Glomerular visceral epithelial cell (primary cell): ENCODE measurements around the gene TUBAL3.

Experiments
- DNase-seq: peaks from one replicate; pipeline ENCODE4 v3.0.0-alpha.2; 2016; ENCODE audit errors: extremely low spot score

TUBAL3 gene

DNA sequence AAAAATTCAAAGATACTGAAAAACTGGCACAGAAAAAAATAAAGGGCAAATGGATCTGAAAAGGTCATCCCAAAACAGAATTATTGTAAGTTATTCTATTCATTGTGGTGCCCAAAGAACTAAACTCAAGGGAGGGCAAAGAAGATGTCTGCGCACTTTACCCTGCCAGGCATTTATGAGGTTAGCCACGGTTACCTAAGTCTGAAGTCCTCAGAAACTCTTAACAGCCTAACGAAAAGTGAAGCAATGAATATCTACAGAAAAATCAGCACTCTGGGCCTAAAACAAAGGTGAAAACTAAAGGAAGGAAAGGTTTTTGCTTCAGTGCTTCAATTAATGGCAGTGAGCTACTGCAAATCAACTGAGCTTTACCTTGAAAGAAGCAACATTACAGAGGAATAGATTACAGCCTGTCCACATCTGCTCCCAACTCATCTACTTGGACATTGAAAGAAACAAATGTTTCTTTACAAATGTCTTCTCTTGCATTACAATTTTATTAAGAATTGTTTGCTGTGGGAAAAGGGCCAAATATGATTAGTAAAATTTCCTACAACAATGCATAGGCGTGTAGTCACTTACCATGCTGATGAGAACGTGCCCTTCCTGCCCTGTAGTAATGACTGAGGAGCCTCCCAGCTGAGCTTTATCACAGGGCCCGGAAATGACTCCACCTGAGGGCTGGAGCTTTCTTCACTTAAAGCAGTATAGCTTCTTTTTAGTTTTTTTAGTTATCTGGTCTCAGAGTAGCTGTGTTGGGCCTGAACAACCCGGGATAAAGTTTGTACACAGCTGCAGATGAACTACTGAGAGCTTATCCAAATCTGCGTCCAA is at the start of gene TUBAL3:
TUBAL3 (minus strand) TSS at position 621 of the 834 bp plus-strand sequence; CDS start at position 585, 36 bp downstream.
- peak; percentile 32 for DNase-seq

DNA sequence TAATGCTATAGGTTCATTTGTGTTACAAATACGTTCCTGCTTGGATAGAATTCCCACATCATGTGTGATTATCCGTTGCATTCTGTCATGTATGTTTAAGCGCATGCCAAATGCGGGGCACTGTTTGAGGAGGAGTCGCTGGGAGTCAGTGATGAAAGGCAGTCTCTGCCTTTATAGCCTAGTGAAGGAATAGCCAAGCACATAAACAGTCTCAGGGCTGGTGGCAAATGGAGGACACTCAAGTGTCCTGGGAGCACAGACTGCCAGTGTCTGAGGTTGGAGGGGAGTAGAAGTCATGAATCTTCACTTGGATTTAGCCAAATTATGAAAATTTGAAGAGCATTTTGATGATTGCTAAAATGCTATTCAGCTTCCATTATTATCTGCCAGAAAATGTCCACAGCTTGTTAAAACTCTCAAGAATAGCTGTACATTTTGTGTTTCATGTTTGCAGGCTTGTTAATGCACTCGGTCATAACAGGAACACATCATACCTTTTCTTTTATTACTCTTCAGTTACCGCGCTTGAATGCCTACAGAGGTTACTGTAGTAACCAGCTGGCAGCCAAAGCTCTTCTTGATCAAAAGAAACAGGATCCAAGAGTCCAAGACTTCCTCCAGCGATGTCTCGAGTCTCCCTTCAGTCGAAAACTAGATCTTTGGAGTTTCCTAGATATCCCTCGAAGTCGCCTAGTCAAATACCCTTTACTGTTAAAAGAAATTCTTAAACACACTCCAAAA is 49.3 kb upstream of the TUBAL3 start:
- no peak for DNase-seq

DNA sequence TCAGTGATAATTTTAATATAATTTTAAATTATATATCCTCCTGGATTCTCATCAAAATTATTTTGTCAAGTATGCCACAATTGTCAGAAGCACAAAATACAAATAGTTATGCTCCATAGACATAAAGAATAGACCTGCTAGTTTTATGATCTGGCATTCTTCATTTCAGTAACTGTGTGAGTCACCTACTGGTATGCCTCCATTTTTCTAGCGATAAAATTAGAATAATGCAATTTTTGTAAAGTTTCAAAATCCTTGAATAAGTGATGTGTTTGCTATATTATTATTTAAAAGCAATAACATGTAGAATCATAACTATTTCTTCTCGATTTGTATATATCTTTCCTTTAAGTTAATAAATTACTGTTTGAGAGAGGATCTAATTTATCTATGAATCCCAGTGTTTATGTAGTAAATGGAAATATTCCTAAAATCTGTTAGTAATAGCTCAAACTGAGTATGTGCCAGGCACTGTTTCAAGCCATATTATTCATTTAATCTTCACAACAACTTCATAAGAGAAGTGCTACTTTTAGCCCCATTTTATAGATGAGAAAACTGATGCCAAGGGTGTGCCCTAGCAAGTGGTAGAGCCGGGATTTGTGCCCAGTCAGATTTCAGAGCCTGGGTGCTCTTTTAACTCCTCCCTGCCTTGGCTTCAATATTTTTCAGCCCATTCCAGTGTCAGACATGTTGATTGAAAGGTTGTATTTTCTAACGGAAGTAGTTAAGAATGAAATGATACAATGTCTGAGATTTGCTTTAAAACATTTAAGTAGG is 46.2 kb upstream of the TUBAL3 start:
- DNase-seq: no peak

DNA sequence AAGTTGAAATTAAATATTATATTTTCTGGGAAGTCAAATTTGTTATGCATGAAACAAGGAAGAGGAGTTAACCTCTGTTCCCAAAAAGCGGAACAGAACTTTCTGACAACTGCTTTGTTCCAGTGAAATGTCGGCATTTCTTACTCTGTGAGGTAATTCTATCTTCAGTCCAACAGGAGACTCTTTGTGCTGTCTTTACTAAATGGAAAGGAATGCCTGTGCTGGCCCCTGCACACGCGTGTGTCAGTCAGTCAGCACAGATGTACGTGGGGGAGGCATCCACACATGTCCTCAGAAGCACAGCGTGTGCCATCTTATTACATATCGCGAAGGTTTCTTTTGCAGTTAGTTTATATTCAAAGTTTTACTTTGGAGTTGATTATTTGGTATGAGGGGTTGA is 45.2 kb upstream of the TUBAL3 start:
- peak; percentile 70 for DNase-seq

DNA sequence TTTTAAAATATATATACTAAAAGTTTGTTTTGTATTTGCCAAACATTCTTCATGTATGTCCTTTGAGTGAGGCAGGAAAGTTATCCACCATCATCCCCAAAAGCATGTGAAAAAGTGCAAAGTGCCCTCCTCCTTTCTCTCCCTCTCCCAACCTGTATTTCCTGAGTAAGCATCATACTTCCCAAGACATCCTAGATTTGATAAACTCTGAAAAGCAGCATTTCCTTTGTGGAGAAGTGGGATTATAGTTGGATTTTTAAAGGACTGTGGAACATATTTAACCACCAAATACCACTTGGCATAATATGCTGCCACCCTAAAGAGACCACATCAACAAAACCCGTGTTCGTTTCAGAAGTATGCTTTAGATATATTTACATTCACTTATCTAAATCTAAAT is 44.6 kb upstream of the TUBAL3 start:
- no peak for DNase-seq

DNA sequence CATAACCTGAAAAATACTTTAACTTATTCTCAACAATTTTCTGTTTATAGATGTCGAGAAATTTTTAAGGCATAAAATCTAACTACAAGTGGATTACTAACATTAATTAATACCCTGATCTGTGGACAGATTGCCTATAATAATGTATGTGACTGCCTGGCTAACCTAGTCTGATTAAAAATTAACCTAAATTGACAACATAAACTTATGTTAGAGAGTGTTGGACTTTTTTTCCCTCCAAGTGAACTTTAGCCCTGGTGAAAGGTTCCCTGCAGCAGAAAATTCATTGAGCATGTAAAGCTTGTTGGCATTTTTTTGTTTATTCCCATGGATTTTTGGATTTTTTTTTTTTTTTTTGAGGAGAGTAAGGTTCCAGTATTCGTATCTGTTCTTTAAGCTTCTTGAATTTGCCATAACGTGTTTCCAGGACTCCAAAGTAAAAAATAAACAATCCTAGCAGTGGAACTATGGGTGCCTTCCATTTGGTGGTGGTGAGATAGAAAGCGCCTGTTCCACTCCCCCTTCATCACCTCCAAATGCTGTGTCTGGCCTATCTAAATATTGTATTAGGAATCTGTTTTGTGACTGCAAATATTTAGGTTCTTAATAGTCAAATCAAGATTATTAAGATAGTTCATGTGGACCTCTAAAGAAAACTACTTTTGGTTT is 43.8 kb upstream of the TUBAL3 start:
- no peak for DNase-seq

DNA sequence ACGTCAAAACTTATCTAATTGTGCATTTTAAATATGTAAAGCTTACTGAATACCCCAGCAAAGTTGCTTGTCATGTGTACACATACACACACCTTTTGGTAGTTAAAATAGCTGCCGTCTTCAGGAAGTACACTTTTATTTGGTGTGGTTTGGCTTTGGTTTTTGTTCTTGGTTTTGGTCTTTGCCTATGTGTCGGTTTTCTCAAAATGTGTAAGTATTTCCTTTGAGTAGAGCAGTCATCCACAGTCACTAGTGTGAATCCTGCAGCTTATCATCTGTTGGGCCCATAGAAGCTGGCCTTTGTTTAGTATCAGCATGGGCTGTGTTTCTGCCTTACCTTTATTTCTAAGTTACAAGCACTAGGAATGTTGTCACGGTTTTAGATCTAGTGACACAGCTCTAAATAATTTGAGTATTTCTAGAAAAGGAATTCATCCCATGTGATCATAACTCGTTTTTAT is 43.0 kb upstream of the TUBAL3 start:
- DNase-seq: peak; percentile 23

DNA sequence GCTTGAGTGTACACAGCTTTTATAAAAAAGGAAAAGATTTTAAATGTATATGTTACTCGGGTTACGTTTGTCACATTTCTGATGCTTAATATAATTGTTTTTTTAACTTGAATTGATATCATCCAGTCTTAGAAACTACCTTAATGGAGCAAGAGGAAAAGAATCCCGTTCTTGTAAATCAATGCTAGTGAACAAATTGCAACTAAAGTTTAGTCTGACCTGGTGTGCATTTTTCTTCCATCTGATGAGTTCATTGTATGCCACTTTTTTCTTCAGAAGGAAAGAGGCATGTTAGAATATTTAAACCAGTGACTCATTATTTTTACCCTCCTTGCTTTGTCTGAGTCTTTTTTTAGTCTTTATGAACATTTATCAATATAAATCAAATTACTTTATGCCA is 42.4 kb upstream of the TUBAL3 start:
- peak; percentile 11 for DNase-seq

DNA sequence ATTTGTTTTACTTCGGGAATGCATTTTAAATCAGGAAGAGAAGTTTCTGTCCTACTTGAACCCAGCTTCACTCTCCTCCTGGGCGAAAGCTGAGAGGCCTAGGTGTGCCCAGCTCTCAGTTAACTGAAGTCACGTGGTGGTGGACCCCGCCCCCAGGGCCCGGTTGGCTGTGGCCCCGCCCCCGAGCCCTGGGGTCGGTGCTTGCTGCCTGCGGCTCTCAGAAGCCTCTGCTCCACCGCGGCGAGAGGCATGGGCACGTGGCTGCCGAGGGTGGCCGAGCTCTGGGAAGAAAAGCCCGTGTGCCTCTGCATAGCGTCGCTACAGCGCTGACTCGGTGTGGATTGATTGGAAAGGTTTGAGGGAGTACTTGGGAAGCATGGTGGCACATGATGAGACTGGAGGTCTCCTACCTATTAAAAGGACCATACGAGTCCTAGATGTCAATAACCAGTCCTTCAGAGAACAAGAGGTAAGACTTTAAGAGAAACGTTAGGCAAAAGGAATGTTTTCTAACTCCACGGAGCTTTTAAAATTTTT is 41.8 kb upstream of the TUBAL3 start:
- peak; percentile 93 for DNase-seq

DNA sequence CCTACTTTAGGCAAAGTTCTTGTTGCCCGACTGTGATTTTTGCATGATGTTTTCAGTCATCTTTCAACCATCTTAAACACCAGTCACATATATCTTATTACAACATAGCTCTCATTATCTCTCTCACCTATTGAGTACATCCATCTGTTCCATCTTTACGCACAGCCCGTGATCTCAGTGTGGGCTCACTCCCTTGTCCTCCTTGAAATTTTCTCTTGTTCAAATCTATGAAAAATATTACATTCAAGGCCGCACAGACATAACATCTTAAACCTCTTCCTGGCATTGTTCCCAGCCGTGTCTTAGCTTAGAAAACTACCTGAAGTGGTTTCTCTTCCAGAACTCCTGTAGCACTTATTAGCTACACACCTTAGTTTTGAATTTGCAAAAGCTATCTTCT is 40.4 kb upstream of the TUBAL3 start:
- DNase-seq: no peak

DNA sequence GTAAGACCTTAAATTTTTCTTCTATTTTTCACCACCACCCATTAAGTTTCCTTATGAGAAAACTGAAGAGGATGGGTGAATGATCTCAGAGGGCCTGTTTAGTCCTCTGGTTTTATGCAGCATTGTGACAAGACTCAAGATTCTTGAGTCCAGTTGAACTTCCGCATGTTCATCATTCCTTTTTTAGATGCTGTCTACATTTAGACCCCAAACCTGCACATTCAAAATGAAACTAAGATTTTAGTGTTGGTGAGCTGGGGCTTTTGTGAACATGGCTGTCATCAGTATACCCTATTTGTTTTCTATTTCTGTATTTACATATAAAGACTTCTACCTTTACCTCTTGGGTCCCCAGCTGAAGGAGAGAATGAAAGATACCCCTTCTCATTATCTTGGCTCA is 38.8 kb upstream of the TUBAL3 start:
- DNase-seq: no peak

DNA sequence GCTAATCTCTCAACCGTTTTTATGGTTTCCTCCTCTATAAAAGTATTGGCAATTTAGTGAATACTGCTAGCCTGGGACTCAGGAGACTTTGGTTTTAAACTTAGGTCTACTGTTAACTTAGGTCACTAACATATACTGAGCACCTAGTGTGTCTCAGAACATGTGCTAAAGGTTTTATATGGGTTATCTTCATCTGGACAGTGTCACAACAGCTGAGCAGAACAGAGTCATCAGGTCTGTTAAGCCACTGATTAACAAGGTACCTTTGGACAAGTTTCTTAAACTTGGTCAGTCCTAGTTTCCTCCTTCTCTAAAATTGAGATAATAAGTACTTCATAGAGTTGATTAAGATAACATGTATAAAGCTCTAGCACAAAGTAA is 38.4 kb upstream of the TUBAL3 start:
- no peak for DNase-seq

DNA sequence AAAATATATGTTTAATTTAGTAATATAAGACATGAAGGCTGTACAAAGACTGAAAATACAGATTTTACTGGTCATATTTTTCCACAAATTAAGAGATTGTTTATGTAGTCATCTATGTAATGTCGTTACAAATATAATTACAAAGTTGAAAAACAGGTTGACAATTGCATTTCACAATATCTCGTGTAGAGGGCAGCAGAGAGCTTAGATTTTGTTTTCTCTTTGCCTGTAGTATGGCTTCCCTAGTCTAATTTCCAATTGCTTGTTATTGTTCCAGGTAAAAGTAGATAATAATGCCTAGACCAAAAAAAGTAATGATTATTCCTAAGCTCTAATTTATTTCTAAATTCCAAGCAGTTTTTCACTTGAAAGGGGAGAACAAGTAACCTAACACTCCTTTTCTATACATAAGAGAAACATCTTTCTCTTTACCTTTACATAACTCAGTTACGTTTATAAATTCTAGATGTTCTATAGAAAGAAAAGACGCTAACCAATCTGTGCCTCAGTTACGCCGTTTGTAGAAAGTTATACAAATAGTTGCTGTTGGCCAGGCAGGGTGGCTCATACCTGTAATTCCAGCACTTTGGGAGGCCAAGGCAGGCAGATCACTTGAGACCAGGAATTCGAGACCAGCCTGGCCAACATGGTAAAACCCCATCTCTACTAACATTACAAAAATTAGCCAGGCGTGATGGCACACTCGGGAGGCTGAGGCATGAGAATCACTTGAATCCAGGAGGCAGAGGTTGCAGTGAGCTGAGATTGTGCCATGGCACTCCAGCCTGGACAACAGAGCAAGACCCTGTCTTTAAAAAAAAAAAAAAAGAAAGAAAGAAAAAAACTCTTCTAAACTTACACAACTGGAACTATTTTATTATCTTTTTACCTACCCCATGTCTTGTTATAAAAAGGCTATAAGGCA is 37.7 kb upstream of the TUBAL3 start:
- DNase-seq: peak; percentile 48

DNA sequence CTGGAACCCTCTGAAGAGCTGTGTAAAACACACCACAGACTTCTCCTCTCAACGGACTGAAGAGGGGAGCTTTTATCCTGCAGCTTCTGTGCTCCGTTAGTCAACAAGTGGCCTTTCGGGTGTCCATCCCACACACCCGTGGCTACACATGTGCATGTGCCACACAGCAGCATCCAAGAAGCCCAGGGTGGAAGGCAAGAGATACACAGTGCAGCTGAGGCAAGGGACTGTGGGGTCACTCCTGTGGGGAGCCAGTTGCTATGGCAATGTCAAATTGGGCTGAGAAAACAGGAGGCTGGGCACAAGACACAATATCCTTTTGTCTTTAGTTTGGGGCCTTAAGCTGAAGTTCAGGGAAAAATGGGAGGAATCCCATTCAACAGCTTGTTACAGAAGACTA is 36.5 kb upstream of the TUBAL3 start:
- DNase-seq: no peak

DNA sequence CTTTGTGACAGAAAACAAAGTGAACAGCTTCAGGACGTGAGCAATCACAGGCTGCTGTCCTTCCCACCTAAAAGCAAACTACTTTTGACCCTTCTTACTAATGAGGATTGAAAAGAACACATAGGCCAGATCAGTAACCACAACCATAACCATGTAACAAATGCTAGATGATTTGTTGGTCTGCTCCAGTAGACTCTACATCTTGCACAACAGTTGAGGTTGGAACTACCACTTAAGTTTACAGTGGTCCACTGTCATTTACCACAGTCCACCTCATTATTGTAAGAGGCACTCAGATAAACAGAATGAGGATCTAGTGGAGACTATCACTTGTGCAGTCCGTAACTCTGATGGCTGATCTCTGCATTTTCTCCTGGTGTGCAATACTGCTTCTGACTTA is 35.6 kb upstream of the TUBAL3 start:
- DNase-seq: no peak

DNA sequence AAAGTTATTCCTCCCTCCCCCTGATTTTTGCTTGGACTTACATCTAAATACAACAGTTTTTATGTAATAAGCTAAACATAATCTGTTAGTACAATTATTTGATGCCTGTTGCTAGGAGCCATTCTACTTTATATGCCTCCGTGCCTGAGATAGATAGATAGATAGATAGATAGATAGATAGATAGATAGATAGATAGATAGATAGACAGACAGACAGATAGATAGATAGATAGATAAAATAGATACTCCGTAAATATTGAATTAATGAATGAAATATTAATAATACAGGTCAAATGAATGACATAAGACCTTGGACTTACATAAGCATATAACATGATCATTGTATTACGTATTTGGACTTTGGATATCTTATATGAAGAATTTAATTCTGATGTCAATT is 30.7 kb upstream of the TUBAL3 start:
- DNase-seq: no peak

DNA sequence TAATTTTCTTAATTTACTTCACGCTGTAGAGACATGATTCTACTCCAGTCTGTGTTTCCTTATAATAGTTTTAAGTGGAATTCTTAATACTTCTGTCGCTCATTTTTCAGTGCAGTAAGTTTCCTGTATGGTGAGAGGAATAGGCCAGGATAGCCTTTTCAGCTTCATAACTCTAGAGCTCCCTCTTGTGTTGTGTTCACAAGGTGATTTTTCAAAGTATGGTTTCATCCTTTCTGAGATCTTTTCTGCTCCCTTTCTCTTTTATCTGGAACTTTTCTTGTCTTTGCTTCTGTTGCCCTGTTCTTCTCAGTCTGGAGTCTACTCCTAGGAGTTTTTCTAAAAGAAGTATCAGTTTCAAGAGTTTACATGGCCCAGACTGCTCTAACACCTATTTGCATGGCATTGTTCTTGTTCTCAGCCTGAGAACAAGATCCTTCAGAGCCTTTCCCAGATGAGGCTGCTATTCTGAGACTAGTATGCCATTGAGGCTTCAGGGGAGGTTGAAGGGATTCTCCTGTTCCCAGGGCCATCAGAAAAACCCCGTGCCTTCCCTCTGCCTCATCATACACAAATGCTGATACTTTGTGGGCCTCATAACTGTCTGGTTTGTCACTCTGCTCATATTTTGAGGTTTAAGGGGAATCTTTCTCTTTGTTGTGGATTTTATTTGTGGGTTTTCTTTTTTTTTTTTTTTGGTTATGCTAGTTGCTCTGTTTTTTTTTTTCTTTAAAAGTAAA is 29.6 kb upstream of the TUBAL3 start:
- peak; percentile 69 for DNase-seq

DNA sequence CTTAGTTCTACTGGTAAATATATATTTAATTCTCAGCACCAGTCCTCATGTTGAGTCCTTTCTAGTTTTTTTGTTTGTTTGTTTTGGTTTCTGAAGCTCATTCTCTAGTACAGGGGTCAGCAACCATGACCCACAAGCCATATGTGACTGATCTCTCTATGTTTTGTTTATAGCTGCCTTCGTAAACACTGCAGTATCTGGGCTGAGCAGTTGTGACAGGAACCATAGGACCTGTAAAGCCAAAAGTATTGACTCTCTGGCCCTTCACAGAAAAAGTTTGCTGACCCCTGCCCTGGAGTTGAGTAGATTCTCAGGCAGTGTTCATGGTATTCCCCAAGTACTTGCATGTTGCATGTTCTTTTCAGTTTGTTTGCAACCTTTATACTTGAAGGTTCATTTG is 28.6 kb upstream of the TUBAL3 start:
- no peak for DNase-seq

DNA sequence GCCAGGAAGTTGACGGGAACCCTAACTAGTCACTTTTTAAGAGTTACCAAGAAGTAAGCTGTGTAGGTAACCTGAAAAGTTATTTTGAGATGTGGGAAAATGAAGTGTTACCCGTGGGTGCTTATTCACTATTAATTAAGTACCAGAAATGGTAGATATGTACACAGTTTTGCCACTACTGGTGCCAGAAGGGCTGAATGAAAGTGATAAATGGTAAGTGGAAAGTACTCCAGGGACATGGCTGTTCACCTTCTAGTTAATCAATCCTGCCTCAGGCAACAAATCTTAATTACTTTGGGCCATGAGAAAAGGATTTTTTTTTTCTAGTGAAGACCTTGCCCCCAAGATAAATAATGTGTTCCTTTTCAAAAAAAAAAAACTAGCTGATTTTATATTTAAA is 23.5 kb upstream of the TUBAL3 start:
- DNase-seq: no peak

DNA sequence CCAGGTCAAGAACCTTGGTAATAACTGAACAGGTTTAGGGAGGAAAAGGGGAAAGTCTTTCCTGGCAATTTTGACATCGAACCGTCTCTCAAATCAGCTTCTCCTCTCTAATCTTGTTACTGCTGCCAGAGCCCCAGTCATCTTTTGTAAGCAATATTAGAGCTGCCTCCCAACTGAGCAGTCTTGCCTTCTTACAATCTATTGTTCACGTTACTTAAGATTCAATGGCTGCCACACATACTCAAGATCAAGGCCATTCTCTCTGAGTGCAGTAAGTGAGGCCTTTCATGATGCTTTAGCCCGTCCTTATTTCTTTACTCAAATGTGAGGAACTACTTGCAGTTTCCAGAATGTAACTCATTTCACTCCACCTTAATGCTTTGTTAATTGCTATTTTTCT is 20.1 kb upstream of the TUBAL3 start:
- no peak for DNase-seq
